ENCODE measurements around the gene ZNF397. TPM values are rescaled to one million over a fixed set of nuclear protein-coding genes. Genes with fewer than 3 reads are reported as not detected.

Gene ZNF397
- total and polyA plus RNA-seq, 2 of the 13 experiments (the other 11 are each of a cell fraction or from before 2014, with no cell fraction given): 4.7 to 9.4 TPM

GRCh38 chr18:35220424-35220823 lies 20.4 kb upstream of the ZNF397 start:
- 24% methylated on average over 6 of the region's 6 CpGs for WGBS (ENCODE audit: low lambda C conversion rate)
- no peak overlapping the region for H3K9ac ChIP-seq (ENCODE audit: insufficient read depth, low read depth, low read length)
- H3K4me3 ChIP-seq (replicated peaks in 1 of 3; ENCODE audit: insufficient read depth in 1 of 3, low read depth in 2 of 3, low read length in 3 of 3): no peak overlapping the region
- no peaks in the 10 kb centered on the region for H3K36me3 ChIP-seq (replicated peaks in 1 of 2; ENCODE audit: control insufficient read depth in 1 of 2, insufficient read depth in 2 of 2, low read length in 2 of 2)
- DNase-seq (ENCODE audit: low spot score): no peak
- FAIRE-seq: no peak
- H3K79me2 ChIP-seq (ENCODE audit: insufficient read depth, low read length): no peaks in the 10 kb centered on the region
- ATAC-seq: no peak
- BruUV-seq (replicated peaks): no TSS peak
- no peaks in the 10 kb centered on the region for H3K4me1 ChIP-seq (ENCODE audit: insufficient read depth, low read length)
- peaks cover 0 to 16% of the 10 kb centered on the region in 2 experiments; a peak in 2 of 5 replicates for H3K27me3 ChIP-seq (ENCODE audit: control insufficient read depth in 1 of 2, insufficient read depth in 2 of 2, low read length in 2 of 2)
- ChIA-PET POLR2A (no interaction called here), CTCF (ENCODE audit: low intra/inter-chr PET ratio, low total read pairs) (no interaction called here)
- in situ Hi-C loops (cut with HindIII; ENCODE audit: extremely low pct_ligation_motif_present, low pct_unique_long_range_greater_than_20kb) (no loop called here), intact Hi-C loops (cut with micrococcal nuclease; ENCODE audit: unreplicated experiment) (no loop called here)
- no peak overlapping the region for H3K27ac ChIP-seq (ENCODE audit: extremely low read length, insufficient read depth, low read length)
- no peaks in the 10 kb centered on the region for H4K20me1 ChIP-seq (ENCODE audit: insufficient read depth, low read length)
- no peaks in the 10 kb centered on the region for H3K9me3 ChIP-seq (ENCODE audit: low read length)
- TF ChIP-seq ZNF558 (CRISPR knock-in tag; IDR thresholded peaks at IDR 0.05; ENCODE audit: borderline replicate concordance) (no peak), SMYD3 (CRISPR knock-in tag; IDR thresholded peaks at IDR 0.05) (no peak), HDAC2 (CRISPR knock-in tag; IDR thresholded peaks at IDR 0.05) (no peak), TBX2 (CRISPR knock-in tag; IDR thresholded peaks at IDR 0.05; ENCODE audit: borderline replicate concordance) (no peak), ZSCAN30 (CRISPR knock-in tag; IDR thresholded peaks at IDR 0.05) (no peak), MLX (CRISPR knock-in tag; IDR thresholded peaks at IDR 0.05) (no peak), HIC2 (CRISPR knock-in tag; IDR thresholded peaks at IDR 0.05; ENCODE audit: low read depth) (no peak), AKNA (CRISPR knock-in tag; IDR thresholded peaks at IDR 0.05; ENCODE audit: borderline replicate concordance) (no peak), CBFB (CRISPR knock-in tag; IDR thresholded peaks at IDR 0.05) (no peak), ATF2 (CRISPR knock-in tag; IDR thresholded peaks at IDR 0.05) (no peak), ZNF10 (CRISPR knock-in tag; IDR thresholded peaks at IDR 0.05; ENCODE audit: borderline replicate concordance, low read depth) (no peak), ZNF160 (CRISPR knock-in tag; IDR thresholded peaks at IDR 0.05) (no peak)
- no peak overlapping the region for H2AFZ ChIP-seq (ENCODE audit: low read length)
- no peak overlapping the region for H3K4me2 ChIP-seq (ENCODE audit: low read depth, low read length)

Data from HepG2 (cell line).